PFSK-1 (cell line): Measurements from ENCODE around the gene RHOC.

Experiments used
- FOXP2 ChIP-seq: optimal IDR thresholded peaks from 2 replicates; pipeline ENCODE3; 2011; ENCODE audit warnings: borderline replicate concordance, control low read depth, inconsistent platforms; ENCODE audit not compliant: insufficient read depth; ENCODE audit errors: extremely low read length, extremely low read depth
- POLR2AphosphoS5 ChIP-seq: IDR thresholded peaks from 2 replicates; pipeline ENCODE4 v1.6.1; 2012; ENCODE audit warnings: low read depth, mild to moderate bottlenecking, control low read depth, low read length, moderate library complexity
- SIN3A ChIP-seq: IDR thresholded peaks from 2 replicates; pipeline ENCODE4 v1.6.1; 2012; ENCODE audit warnings: mild to moderate bottlenecking, low read length, moderate library complexity, borderline replicate concordance; ENCODE audit not compliant: insufficient read depth
- TAF1 ChIP-seq: IDR thresholded peaks from 2 replicates; pipeline ENCODE4 v1.6.1; 2012; ENCODE audit warnings: low read length, control low read depth, borderline replicate concordance; ENCODE audit not compliant: insufficient read depth
- TF ChIP-seq, protein P1 (sequence below), 2 experiments: IDR thresholded peaks; 2 replicates each; pipeline versions ENCODE4 v1.6.1 to v1.8.0; 2011 to 2012; ENCODE audit warnings: low read depth in 2 of 2, low read length in 2 of 2, control low read depth in 1 of 2, inconsistent platforms in 1 of 2, mild to moderate bottlenecking in 1 of 2, moderate library complexity in 1 of 2; ENCODE audit not compliant: insufficient read depth in 1 of 2

The RHOC gene

DNA sequence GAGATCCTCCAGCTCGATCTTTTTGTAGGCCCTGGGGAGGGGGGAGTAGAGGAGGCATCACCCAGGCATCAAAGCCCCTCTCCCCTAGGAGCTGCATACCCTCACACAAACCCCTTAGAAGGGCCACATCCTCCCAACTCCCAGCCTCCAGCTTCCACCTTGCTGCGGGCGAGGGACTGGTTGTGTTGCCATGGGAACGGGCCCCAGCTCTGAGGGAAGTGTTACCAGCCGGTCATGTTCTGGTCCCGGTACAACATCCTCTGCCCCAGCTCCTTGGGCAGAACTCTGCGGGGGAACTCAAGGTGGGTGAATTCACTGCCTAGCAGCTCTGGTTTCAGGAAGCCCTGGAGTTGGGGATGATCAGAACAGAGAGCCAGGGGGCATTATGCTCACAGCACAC lies 4.1 kb upstream of the RHOC start:
- TF ChIP-seq POLR2AphosphoS5 (no peak), TAF1 (no peak), FOXP2 (no peak), SIN3A (no peak)
- TF ChIP-seq, protein P1, sequence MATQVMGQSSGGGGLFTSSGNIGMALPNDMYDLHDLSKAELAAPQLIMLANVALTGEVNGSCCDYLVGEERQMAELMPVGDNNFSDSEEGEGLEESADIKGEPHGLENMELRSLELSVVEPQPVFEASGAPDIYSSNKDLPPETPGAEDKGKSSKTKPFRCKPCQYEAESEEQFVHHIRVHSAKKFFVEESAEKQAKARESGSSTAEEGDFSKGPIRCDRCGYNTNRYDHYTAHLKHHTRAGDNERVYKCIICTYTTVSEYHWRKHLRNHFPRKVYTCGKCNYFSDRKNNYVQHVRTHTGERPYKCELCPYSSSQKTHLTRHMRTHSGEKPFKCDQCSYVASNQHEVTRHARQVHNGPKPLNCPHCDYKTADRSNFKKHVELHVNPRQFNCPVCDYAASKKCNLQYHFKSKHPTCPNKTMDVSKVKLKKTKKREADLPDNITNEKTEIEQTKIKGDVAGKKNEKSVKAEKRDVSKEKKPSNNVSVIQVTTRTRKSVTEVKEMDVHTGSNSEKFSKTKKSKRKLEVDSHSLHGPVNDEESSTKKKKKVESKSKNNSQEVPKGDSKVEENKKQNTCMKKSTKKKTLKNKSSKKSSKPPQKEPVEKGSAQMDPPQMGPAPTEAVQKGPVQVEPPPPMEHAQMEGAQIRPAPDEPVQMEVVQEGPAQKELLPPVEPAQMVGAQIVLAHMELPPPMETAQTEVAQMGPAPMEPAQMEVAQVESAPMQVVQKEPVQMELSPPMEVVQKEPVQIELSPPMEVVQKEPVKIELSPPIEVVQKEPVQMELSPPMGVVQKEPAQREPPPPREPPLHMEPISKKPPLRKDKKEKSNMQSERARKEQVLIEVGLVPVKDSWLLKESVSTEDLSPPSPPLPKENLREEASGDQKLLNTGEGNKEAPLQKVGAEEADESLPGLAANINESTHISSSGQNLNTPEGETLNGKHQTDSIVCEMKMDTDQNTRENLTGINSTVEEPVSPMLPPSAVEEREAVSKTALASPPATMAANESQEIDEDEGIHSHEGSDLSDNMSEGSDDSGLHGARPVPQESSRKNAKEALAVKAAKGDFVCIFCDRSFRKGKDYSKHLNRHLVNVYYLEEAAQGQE (IDR thresholded peaks at IDR 0.05; ENCODE audit: insufficient read depth in 1 of 2, low read depth in 2 of 2, low read length in 2 of 2), result no peak

DNA sequence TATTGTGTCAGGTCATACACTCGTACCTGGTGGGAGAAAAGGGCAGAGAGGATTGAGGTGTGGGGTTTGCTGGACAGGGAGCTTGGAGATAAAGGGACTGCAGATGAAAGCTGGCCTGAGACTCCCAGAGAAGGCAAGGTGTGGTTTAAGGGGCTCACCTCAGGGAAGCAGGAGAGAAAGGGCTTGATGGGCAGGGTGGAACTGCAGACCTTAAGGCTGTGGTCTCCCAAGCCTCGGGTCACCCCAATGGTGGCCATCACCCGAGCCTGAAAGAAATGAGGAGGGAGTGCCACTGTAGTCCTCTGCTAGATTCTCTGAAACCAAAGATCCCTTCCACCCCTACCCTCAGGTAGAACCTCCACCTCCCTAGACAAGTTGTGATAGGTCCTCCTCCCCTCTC lies 3.7 kb upstream of the RHOC start:
- no peak for TF ChIP-seq POLR2AphosphoS5
- TF ChIP-seq, protein P1 (IDR thresholded peaks at IDR 0.05; ENCODE audit: insufficient read depth in 1 of 2, low read depth in 2 of 2, low read length in 2 of 2), result no peak

DNA sequence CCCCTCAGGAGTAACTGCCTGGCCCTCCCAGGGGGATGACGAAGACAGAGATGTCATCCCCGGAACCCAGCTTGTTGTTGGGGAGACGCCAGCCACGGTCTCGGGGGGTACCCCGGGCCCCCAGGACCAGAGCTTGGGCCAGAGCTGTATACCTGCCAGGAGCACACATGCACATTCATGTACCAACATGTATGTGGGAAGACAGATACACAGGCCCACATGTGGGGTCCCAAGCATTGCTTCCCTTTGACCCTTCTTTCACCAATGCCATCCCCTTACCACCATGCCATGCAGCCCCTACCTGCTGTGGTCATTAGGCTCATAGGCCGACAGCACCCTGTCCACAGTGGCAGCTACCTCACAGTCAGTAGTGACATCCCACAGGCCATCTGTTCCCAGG lies 3.2 kb upstream of the RHOC start:
- TF ChIP-seq FOXP2 (no peak), POLR2AphosphoS5 (no peak), TAF1 (no peak), SIN3A (no peak)
- TF ChIP-seq, protein P1 (IDR thresholded peaks at IDR 0.05; ENCODE audit: insufficient read depth in 1 of 2, low read depth in 2 of 2, low read length in 2 of 2), result no peak

DNA sequence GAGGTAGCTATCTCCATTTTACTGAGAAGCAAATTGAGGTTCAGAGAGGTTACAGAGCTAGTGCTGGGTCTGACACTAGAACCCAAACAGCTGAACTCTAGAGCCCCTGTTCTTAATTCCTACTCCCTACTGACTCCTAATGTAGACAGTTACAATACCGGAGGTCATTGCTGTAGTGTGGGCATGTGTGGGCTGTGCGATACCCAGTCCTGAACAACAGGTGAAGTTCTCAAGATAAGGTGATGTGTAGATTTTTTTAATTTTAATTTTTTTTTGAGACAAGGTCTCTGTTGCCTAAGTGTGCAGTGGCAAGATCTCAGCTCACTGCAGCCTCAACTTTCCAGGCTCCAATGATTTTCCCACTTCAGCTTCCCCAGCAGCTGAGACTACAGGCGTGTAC lies 1.6 kb upstream of the RHOC start:
- no peak for TF ChIP-seq SIN3A
- TF ChIP-seq POLR2AphosphoS5, result no peak
- no peak for TF ChIP-seq TAF1
- no peak for TF ChIP-seq FOXP2
- TF ChIP-seq, protein P1 (IDR thresholded peaks at IDR 0.05; ENCODE audit: insufficient read depth in 1 of 2, low read depth in 2 of 2, low read length in 2 of 2), result no peak

DNA sequence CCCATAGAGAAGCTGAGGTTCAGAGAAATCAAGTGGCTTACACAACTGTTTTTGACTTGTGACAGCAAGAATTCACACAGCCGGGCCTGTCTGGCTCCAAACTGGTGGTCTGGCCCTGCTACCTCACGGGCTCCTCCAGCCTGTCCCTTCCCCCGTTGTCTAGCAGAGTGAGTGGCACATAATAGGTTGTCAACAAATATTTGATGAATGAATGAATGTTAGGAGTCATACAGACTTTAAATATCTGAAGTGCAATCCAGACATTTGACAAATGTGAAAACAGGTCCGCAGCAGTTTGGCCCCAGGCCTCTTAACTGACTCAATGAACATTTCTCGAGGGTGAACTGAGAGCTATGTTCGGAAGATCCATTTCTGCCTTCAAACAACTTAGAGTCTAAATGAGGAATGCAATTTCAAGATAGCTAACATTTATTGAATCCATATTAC lies 1.1 kb upstream of the RHOC start:
- TF ChIP-seq, protein P1 (IDR thresholded peaks at IDR 0.05; ENCODE audit: insufficient read depth in 1 of 2, low read depth in 2 of 2, low read length in 2 of 2), result no peak
- TF ChIP-seq FOXP2 (no peak), TAF1 (no peak), POLR2AphosphoS5 (no peak), SIN3A (no peak)
